ENCODE data around the gene IGSF6.
A peak's percentile ranks its signal among the peaks of the same experiment; 100 is the strongest.
"Not testable (repeated sequence)": the region's sequence is repeated elsewhere in the genome, so short reads cannot be mapped to it uniquely, and the experiment has no call there.

IGSF6 gene

DNA sequence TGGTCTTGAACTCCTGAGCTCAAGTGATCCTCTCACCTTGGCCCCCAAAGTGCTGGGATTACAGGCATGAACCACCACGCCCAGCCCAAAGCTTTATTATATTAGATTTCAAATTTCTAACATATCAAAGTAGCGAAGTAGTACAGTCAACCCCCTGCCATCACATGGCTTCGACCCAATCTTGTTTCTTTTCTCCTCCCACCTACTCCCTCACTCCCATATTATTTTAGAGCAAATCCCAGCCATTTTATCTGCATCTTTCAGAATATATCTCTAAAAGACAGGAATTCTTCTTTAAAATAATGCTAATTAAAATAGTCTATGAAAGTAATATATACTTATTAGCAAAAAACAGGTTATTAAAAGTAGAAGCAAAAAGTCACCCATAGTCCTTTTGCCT is 893 bp downstream of the IGSF6 start:
- DNase-seq: no peak

- DNase-seq: peak; percentile 70
Observed at GRCh38 chr16:21650521-21650920, 1.9 kb downstream of the IGSF6 start.

DNA sequence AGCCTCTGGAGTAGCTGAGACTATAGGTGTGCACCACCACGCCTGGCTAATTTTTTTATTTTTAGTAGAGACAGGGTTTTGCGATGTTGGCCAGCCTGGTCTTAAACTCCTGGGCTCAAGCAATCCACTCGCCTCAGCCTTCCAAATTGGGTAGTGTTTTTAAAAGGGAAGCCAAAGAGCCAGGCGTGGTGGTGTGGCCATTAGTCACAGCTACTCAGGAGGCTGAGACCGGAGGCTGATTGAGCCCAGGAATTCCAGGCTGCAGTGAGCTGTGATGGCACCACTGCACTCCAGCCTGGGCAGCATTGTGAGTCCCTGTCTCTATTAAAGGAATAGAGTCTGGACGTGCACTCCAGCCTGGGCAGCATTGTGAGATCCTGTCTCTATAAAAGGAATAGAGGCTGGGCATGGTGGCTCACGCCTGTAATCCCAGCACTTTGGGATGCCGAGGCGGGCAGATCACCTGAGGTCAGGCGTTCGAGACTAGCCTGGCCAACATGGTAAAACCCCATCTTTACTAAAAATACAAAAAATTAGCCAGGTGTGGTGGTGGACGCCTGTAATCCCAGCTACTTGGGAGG is 2.5 kb downstream of the IGSF6 start:
- not testable (repeated sequence) for DNase-seq

- no peak for DNase-seq
Observed at GRCh38 chr16:21647562-21648164, 4.7 kb downstream of the IGSF6 start.

- DNase-seq: no peak
Observed at GRCh38 chr16:21646721-21647561, 5.5 kb downstream of the IGSF6 start.

GRCh38 chr16:21646091-21646490 is 6.3 kb downstream of the IGSF6 start:
- no peak for DNase-seq

DNA sequence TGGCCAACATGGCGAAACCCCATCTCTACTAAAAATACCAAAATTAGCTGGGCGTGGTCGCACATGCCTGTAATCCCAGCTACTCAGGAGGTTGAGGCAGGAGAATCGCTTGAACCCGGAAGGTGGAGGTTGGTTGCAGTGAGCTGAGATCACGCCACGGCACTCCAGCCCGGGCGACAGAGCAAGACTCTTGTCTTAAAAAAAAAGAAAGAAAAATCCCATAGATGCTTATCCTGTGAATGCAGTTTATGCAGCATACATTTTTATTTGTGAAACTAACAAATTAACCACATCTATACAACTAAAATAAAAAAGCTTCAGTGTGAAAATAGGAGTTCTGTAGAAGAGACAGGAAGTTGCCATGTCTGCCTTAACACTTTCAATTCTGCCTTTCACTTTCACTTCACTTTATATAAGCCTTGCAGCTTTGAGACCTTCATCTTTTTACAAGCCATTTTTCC is 7.1 kb downstream of the IGSF6 start:
- peak; percentile 50 for DNase-seq

DNA sequence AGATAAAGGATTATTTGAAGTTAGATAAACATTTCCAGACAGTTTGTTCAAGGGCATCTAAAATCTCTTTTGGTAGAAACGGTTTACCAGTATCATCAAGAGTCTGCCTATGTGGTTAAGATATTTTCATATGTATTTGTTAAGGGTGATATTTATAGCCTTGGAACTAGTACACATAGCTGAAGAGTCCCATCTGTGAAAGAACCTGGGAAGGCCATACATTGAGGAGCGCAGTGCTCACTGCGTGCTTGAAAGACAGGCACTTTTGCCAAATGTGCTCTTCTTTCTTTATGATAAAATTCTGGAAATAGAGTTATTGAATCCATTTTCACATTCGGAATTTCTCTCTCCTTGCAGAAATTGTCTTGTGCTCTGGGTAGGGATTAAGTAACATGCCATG is 7.7 kb downstream of the IGSF6 start:
- no peak for DNase-seq

GRCh38 chr16:21643785-21644184 is 8.6 kb downstream of the IGSF6 start:
- DNase-seq: peak; percentile 80

DNA sequence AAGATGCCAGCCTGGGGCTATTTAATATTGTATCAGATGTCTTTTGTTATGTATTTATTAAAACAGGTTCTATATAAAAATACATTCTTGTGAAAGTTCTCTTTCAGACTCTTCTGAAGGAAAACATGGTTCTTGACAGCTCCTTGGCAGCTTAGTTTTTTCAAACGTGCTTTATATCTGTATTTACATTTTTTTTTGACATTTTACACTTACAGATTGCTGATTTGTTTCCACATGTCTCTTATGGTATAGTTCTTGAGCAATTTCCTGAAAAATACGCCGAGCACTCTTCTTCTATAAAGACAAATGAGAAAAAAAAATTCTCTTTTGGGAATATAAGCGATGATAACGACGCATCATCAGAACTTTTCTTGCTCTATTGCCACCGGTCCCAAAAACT is 9.5 kb downstream of the IGSF6 start:
- DNase-seq: no peak

DNA sequence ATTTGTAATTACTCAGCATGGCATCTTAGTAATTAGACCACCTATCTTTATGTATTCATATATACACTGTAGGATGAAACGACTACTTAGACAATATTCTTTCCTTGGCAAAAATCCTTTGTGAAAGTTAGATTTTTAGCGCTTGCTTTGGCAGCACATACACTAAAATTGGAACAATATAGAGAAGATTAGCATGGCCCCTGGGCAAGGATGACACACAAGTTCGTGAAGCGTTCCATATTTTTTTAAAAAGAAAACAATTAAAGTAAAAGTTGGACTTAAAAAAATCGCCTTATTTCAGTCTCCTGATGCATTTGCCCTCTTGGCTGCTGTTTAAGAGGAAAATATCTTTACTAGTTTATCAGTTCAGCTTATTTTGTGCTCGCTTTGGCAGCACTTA is 10.5 kb downstream of the IGSF6 start:
- DNase-seq: no peak

GRCh38 chr16:21639493-21639892 is 12.9 kb downstream of the IGSF6 start:
- DNase-seq: no peak

DNA sequence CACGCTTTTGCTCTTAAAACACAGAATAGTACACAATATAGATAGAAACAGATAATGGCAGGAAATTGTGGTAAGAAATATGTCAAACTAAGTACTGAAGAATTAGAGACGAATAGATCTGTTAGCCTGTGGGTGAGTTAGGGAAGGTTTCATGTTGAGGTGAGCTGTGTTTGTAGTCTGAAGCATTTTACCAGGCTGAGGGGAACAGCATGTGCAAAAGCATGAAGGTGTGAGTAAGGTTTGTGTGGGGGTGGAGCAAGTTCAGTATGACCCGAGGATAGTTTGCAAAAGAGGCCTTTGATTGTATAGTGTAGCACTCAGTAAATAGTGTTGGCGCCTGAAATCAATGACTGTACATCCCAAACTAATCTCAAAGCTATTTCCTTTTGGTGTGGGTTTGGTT is 13.8 kb downstream of the IGSF6 start:
- no peak for DNase-seq

- DNase-seq: no peak
Observed at GRCh38 chr16:21637032-21637968, 15.1 kb downstream of the IGSF6 start.

DNA sequence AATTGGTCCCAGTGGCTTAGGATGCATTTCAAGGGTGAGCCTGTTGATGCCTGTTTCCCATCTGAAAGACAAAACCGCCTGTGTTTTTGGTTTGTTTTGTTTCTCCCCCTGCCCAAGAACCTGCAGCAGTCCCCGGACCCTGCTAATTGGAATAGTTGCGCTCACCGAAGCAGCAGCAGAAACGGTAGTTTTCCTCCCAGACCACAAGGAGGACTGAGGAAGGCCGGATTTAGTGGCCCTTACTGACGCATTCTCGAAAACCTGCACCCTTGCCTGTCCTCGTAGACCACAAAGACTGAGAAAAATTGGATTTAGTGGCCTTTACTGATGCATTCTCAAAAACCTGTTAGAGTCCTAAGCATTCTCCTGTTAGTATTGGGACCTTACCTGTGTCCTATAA is 16.7 kb downstream of the IGSF6 start:
- DNase-seq: not testable (repeated sequence)

GRCh38 chr16:21634216-21634615 is 18.2 kb downstream of the IGSF6 start:
- no peak for DNase-seq

DNA sequence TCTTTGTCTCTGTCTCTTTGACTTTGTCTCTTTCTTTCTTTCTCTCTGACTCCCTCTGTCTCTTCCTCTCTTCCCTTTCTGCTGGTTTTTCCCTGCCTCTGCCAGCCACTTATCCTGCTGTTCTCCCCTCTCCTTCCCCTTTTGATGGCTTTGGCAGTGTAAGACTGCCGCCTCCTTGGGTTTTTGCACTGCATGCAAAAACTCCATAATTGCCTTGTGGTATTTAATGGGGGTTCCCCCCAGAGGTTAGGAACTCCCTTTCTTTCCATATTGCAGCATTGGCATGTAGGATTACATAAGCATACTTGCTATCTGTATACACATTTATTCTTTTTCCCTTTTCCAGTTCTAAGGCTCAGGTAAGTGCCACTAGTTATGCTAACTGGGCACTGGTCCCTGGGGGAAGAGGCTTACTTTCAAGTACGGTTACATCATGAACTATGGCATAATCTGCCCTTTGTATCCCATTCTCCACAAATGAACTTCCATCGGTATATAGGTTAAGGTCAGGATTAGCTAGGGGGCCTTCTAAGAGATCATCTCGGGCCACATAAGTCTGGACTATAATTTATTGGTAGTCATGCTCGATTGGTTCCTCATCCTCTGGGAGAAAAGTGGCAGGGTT is 20.3 kb downstream of the IGSF6 start:
- not testable (repeated sequence) for DNase-seq

GRCh38 chr16:21631376-21631775 is 21.0 kb downstream of the IGSF6 start:
- DNase-seq: not testable (repeated sequence)

DNA sequence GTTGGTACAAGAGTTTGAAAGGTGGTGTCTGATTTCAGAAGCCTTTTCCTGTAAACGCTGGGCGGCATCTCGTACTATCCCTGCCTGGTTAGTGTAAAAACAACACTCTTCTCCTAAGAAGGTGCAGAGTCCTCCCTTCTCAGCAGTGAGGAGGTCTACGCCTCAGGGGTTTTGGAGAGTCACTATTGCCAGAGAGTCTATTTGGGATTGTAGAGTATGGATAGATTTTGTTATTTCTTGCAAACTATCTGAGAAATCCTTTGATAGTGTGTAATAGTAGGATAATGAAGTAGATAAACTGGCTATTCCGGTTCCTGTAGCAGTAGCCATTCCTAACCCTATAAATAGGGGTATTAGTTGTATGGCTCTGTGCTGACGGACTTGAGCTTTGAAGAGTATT is 21.5 kb downstream of the IGSF6 start:
- not testable (repeated sequence) for DNase-seq

DNA sequence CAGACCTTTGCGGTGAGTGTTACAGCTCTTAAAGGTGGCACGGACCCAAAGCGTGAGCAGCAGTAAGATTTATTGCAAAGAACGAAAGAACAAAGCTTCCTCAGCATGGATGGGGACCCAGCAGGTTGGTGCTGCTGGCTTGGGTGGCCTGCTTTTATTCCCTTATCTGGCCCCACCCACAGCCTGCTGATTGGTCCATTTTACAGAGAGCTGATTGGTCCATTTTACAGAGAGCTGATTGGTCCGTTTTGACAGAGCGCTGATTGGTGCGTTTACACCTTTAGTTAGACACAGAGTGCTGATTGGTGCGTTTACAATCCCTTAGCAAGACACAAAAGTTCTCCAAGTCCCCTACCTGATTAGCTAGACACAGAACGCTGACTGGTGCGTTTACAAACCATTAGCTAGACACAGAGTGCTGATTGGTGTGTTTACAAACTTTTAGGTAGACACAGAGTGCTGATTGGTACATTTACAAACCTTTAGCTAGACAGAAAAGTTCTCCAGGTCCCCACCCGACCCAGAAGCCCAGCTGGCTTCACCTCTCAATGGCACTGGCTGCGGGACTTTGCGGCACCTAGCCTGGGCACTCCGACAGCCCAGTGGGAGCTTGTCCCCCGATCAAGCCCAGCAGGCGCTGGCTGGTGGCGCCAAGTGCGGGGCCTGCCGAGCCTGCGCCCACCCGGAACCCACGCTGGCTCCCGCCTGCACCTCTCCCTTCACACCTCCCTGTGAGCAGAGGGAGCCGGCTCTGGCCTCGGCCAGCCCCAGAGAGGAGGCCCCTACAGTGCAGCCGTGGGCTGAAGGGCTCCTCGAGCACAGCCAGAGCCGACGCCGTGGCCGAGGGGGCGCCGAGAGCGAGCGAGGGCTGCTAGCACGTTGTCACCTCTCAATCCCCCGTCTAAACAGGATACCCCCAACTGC is 22.5 kb downstream of the IGSF6 start:
- DNase-seq: not testable (repeated sequence)

DNA sequence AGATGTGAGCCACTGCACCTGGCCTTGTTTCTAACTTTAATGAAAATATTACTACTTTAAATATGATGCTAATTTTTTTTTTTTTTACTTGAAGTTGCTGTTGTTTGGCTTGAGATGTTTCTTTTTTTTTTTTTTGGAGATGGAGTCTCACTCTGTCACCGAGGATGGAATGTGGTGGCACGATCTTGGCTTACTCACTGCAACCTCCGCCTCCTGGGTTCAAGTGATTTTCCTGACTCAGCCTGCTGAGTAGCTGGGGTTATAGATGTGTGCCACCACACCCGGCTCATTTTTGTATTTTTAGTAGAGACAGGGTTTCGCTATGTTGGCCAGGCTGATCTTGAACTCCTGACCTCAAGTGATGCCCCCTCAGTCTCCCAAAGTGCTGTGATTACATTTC is 23.6 kb downstream of the IGSF6 start:
- no peak for DNase-seq
